Mononuclear cell (primary cell): ENCODE results near the gene PDLIM7. TPM values are rescaled to one million over a fixed set of nuclear protein-coding genes. Genes with fewer than 3 reads are reported as not detected.

Source experiments
- H3K27me3 ChIP-seq: 2 replicates; pipeline ENCODE4 v1.6.0; 2011; ENCODE audit warnings: low read length, control low read depth; ENCODE audit not compliant: insufficient read depth
- H3K4me1 ChIP-seq: 2 replicates; pipeline ENCODE4 v1.5.1; 2011; ENCODE audit warnings: mild to moderate bottlenecking, low read length, control low read depth; ENCODE audit not compliant: insufficient read depth
- H3K4me3 ChIP-seq: 2 replicates; pipeline ENCODE4 v1.5.1; 2011; ENCODE audit warnings: mild to moderate bottlenecking, low read length, moderate library complexity
- H3K9me3 ChIP-seq: 2 replicates; pipeline ENCODE4 v1.5.1; 2011; ENCODE audit warnings: low read depth, mild to moderate bottlenecking, control low read depth, low read length
- total RNA-seq: library from RNA; depleted of rRNA; stranded (reverse); fragments of >200 nt; gene quantifications from one replicate; pipeline ENCODE4 v1.2.3, GENCODE V29; 2012

PDLIM7 gene
- total RNA-seq, 1 donor, result 19.9 TPM

DNA sequence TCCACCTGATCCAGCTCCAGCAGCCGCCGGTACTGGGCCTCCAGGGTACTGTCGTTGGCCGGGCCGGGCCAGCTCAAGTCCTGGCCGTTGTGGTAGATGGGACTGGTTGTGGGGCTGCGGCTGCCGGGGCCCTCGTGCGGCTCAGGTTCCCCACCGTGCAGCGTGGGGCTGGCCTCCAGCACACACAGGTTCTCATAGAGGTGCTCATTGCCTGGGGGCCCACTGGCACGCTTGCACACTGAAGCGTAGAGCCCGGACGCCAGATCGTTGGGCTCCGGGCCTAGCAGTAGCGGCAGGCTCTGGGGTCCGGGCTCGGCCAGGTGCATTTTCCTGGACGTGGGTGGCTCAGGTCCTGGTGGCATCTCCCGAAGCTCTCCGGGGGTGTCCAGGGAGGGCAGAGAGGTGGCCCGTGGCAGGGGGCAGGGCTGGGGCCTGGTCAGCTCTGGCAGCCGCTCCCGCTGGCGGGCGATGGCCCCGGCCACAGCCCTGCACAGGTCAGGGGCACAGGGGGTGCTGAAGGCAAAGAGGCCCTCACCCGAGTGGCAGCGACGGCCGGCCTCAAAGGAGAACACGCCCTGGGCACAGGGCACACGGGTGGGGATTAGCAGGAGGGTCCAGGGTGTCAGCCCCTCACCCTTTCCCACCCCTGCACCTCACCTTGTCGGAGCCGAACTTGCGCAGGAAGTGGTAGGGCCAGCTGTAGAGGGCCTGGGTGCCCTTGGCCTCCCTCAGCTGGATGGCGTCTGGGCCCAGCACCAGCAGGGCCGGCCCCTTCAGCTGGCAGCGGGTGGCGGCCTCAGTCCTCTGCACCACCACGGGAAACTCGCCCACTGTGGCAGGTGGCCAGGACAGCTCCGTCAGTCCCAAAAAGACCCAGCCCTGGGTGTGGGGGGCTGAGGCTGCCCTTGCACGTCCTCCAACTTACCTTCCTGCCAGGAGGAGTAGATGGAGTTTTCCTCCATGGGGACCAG is 7.0 kb upstream of the PDLIM7 start:
- Histone ChIP-seq H3K27me3 (no peaks in the 10 kb centered on the region), H3K4me1 (peaks cover 60% of the 10 kb centered on the region), H3K9me3 (no peaks in the 10 kb centered on the region), H3K4me3 (no peak overlapping the region)

DNA sequence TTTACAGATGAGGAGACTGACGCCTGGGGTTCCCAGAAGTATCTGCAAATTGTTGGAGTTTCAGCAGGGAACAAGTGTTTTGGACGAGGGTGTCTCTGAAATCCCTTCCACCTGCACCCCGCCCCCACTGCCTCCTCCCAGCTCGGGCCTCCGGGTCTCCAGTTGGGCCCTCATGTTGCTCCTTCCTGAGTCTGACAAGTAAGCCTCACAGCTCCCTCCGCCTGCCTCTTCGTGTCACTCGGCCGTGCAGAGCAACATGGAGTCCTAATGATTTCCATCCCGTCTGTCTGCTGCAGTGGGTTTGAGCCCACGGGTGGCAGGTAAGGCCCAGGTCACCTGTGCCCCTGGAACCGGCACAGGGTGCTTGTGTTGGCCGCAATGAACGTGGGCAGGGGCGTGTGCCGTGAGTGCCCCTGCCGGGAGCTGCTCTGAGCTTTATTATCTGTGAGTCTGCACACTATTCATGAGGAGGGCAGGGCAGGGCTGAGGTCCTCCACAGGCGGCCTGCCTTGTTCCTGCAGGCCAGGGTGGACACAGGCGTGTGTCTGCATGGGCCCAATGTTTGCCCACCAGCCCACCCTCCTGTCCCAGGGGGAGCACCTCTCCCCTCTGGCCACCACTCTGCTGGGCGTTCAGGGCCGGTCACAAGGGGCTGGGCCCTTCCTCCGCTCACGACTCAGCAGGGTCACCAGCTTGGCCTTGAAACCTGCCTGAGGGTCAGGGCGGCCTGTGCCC is 6.1 kb upstream of the PDLIM7 start:
- Histone ChIP-seq H3K4me1 (peaks cover 59% of the 10 kb centered on the region), H3K4me3 (no peak overlapping the region), H3K9me3 (no peaks in the 10 kb centered on the region), H3K27me3 (no peaks in the 10 kb centered on the region)

DNA sequence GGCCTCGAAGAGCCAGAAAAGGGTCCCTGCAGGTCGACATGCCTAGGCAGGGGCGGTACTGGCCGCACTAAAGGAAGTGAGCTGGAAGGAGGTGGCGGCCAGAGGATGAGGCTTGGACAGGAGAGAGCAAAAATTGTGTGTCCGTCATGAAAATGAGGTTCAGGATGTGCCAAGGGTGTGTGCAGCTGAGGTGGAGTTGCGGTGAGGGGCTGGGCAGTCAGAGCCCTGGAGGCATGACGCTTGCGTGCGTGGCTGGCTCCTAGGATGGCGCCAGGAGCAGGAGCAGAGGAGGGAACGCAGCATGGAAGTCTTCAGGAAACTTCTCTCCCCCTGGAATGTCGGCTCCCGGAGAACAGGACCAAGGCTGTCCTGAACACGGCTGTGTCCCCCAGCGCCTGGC is 5.5 kb upstream of the PDLIM7 start:
- Histone ChIP-seq H3K27me3 (no peaks in the 10 kb centered on the region), H3K9me3 (no peaks in the 10 kb centered on the region), H3K4me1 (peaks cover 59% of the 10 kb centered on the region), H3K4me3 (no peak overlapping the region)

DNA sequence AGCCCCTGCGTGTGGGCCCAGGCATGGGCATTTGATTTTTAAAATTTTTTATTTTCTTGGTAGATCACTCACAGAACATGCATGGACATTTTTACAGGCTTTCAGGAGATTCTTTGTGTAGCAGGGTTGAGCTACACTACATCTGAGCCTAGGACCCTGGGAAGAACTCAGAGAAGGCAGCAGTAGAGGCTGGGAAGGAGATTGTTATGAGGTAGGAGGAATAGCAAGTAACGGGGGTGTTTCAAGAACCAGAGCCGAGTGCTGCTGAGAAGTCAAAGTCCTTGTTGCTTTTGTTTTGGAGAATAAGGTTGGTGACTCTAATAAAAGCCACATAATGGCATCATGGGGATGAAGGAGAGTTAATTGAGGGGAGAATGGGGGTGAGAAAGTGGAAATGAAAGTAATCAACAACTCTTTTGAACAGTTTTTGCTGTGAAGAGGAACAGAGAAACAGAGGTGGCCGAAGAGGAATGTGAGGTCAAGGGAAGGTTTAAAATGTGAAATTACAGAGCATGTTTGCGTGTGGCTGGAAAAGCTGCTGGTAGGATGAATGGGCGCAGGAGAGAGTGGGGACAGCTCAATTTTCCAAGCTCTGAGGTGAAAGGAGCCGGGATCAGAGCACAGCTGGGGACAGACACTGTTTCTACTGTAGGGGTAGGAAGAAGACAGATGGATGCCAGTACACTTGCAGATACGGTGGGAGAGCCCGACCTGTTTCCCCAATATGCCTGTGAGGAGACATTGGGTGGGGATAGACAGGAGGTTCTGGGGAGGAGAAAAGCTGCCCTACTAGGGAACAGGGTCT is 4.7 kb upstream of the PDLIM7 start:
- Histone ChIP-seq H3K27me3 (no peaks in the 10 kb centered on the region), H3K9me3 (no peaks in the 10 kb centered on the region), H3K4me3 (no peak overlapping the region), H3K4me1 (peaks cover 54% of the 10 kb centered on the region)

- Histone ChIP-seq H3K4me3 (no peak overlapping the region), H3K4me1 (peaks cover 58% of the 10 kb centered on the region), H3K27me3 (no peaks in the 10 kb centered on the region), H3K9me3 (no peaks in the 10 kb centered on the region)
These were observed 3.5 kb upstream of the PDLIM7 start for GRCh38 chr5:177500685-177501522.

GRCh38 chr5:177499842-177500241 is 2.4 kb upstream of the PDLIM7 start:
- Histone ChIP-seq H3K4me1 (peaks cover 69% of the 10 kb centered on the region), H3K9me3 (no peaks in the 10 kb centered on the region)

GRCh38 chr5:177498013-177498787 is 796 bp upstream of the PDLIM7 start:
- peak overlapping the region; percentile 55 for H3K4me3 ChIP-seq
- H3K27me3 ChIP-seq, result no peaks in the 10 kb centered on the region
- no peaks in the 10 kb centered on the region for H3K9me3 ChIP-seq
- H3K4me1 ChIP-seq, result peaks cover 76% of the 10 kb centered on the region

More at GRCh38 chr5:177499842-177500241, 2.4 kb upstream of the PDLIM7 start:
- Histone ChIP-seq H3K4me3 (no peak overlapping the region), H3K27me3 (no peaks in the 10 kb centered on the region)

GRCh38 chr5:177496727-177497291 is 595 bp downstream of the PDLIM7 start:
- Histone ChIP-seq H3K4me3 (peak overlapping the region; percentile 55), H3K9me3 (no peaks in the 10 kb centered on the region), H3K4me1 (peaks cover 68% of the 10 kb centered on the region), H3K27me3 (no peaks in the 10 kb centered on the region)

DNA sequence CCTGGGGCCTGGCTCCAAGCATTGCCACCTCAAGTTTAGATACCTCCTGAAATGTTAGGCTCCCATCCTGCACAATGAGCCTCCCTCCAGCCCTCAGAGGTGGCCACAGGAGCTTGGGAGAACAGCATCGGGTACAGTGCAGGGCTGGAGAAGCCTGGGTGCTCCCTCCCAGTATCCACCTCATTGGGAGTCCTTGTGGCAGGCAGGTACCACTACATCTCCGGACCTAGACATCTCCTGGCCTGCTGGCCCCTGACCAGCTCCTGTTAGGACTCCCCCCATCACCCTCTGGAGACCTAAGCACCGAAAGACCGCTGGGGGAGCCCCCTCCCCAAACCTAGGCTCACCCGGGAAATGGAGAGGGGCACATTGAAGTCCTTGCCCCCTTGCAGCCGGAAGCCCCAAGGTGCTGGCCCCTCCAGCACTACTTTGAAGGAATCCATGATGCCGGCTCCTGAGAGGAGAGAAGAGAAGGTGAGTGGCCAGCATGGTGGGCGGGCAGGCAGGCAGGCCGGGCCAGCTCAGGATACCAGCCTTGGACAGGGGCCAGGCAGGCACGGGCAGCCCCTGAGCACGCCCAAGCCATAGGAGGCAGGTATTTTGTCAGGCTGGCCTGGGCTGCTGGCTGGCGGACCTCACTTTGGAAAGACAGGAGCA is 1.2 kb downstream of the PDLIM7 start:
- Histone ChIP-seq H3K4me1 (peaks cover 63% of the 10 kb centered on the region), H3K4me3 (peak overlapping the region; percentile 13), H3K9me3 (no peaks in the 10 kb centered on the region), H3K27me3 (no peaks in the 10 kb centered on the region)

DNA sequence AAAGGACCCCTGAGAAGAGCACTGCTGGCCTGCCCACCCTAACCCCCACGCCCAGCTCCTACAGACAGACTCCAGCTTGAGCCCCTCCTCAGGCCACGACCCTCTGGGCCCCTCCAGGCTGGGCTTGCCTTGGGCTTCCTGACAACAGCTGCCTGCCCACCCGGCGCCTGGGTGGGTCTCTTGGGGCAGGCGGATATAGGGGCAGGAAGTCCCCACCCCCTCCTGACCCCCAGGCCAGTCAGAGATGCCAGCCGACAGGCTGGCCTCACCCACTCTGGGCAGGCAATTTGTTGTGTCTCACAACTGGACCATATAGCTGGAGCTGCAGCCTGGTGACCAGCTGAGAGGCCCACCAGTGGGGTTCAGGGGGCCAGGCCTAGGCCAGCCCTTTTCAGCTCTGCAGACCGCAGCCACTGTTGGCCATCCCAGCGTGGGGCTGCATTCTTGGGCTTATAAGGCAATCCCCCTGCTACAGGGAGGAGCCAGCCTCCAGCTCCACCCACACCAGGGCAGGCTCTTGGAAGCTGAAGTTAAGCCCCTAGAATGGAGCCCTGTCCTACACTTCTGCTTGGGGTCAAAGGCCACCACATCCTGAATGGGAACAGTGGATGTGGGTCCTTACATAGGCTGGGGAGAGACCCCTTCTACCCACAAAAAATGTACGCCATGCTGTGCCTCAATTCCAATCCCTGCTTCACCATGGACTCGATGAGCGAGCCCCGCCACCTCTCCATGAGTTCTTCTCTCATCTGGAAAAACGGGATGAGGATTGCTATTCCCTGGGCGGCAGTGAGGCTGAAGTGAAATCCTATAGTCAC is 2.0 kb downstream of the PDLIM7 start:
- Histone ChIP-seq H3K27me3 (no peaks in the 10 kb centered on the region), H3K4me3 (no peak overlapping the region), H3K4me1 (peaks cover 62% of the 10 kb centered on the region), H3K9me3 (no peaks in the 10 kb centered on the region)

GRCh38 chr5:177494346-177495195 is 2.8 kb downstream of the PDLIM7 start:
- Histone ChIP-seq H3K27me3 (no peaks in the 10 kb centered on the region), H3K9me3 (no peaks in the 10 kb centered on the region), H3K4me1 (peaks cover 61% of the 10 kb centered on the region), H3K4me3 (no peak overlapping the region)
